ENCODE results near the gene OOSP4B.
"Not testable (repeated sequence)": the region's sequence is repeated elsewhere in the genome, so short reads cannot be mapped to it uniquely, and the experiment has no call there.

Gene OOSP4B

DNA sequence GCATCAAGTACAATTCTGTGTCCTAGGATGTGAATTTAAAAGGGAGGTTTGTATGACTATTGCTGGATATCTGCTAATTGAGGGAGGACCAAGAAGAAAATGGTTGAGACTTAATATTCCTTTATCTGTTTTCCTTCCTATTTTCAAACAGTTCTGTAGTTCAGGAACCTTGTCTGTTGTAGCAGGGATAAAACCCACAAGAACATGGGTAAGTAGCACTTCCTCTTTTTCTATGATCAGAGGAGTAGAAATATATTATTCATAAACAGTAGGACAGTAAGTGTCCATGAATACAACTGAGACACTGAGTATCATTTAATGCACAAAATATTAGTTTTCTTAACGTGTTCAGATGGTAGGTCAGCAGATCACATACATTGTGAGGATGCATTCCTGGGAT is 47.1 kb downstream of the OOSP4B start:
- no peak for DNase-seq

- DNase-seq: no peak
Observed at GRCh38 chr11:60065801-60066200, 48.8 kb downstream of the OOSP4B start.

DNA sequence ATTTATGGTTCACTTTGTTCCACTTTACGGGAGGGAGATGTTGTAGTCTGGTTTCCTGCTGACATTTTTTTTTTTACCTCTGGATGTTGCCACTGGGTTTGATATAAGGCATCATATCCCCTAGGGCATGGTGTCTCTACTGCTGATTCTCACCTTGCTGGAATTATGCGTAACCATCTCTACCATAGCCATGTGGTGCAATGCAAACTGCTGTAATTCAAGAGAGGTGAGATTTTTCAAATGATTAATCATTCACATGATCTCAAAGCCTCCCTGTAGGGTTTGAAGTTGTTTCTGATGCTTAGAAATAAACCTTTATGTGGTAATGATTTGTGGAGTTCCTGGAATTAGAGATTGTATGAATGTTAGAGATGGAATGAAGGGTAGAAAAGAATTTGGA is 52.5 kb downstream of the OOSP4B start:
- DNase-seq: no peak

- not testable (repeated sequence) for DNase-seq
Observed at GRCh38 chr11:60071644-60072043, 54.7 kb downstream of the OOSP4B start.

DNA sequence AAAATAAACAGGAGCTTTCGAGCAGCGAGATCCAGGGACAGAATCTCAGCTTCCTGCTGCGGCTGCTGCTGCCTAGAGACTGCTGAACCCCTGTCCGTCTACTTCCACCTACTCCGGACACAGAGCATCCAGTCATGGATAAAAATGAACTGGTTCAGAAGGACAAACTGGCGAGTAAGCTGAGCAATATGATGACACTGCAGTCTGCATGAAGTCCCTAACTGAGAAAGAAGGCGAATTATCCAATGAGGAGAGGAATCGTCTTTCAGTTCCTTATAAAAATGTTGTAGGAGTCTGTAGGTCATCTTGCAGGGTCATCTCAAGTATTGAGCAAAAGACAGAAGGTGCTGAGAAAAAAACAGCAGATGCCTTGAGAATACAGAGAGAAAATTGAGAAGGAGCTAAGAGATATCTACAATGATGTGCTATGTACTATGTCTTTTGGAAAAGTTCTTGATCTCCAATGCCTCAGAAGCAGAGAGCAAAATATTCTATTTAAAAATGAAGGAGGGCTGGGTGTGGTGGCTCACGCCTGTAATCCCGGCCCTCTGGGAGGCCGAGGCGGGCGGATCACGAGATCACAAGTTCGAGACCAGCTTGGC is 60.3 kb downstream of the OOSP4B start:
- DNase-seq: no peak

DNA sequence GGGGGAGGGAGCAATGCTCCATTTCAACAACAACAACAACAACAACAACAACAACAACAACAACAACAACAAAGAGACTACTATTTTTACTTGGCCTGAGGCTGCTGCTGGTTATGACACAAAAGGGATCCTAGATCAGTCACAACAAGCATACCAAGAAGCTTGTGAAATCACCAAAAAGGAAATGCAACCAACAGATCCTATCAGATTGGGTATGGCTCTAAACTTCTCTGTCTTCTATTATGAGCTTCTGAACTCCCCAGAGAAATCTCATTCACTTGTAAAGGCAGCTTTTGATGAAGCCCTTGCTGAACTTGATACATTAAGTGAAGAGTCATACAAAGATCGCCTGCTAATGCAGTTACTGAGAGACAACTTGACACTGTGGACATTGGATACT is 61.0 kb downstream of the OOSP4B start:
- DNase-seq: no peak

DNA sequence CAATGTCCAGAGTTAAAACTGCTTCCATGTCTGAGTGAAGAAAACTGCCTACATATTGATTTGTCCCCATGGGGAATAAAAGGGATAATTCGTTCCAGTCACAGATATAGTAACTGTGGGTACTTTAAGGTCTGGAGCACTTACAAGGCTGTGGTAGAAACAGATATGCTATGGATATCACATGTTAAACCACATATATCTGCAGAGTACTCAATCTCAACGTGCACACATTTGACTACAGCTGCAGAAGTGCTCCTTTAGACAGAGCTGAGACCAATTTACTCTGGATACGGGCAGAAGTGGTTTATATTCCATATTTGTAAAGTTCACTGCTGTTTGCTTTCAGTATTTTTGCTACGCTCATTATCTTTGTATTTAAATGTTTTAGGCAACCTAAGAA is 61.8 kb downstream of the OOSP4B start:
- no peak for DNase-seq

DNA sequence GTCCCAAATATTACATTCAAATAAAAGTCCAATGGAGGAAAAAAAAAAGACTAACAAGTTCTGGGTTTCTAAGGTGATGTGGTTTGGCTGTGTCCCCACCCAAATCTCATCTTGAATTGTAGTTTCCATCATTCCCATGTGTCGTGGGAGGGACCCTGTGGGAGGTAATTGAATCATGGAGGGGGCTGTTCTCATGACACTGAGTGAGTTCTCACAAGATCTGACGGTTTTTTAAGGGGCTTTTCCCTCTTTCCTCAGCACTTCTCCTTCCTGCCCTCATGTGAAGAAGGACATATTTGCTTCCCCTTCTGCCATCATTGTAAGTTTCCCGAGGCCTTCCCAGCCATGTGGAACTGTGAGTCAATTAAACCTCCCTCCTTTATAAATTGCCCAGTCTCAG is 63.6 kb downstream of the OOSP4B start:
- DNase-seq: no peak

Data from NK-92 treated with Interleukin-12 subunit alpha and Interleukin-12 subunit beta, amount 100 ng/mL, for 24 hours (cell line).